ENCODE data around the gene PIP5KL1.
"Not testable (repeated sequence)": the region's sequence is repeated elsewhere in the genome, so short reads cannot be mapped to it uniquely, and the experiment has no call there.

Gene PIP5KL1

GRCh38 chr9:127885508-127886281 is 44.9 kb downstream of the PIP5KL1 start:
- DNase-seq, result no peak

DNA sequence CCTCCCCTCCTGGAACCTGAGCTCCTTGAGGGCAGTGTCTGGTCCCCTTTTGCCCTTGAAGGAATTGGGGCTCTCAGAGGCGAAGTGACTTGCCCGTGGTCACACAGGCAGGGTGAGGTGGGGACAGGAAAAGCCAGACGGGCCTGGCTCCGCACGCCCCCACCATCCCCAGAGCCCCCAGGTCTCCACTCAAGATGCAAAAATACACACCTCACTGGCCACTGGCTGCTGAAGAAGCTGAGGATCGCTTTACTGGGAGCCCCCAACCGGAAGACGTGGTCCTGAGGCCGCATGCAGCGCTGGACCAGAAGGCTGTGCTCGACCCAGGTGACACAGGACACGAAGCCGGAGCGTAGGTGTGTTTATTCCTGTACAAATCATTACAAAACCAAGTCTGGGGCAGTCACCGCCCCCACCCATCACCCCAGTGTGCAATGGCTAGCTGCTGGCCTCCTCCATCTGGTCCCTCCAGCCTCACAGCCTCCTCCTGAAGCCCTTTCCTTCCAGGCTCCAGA is 45.5 kb downstream of the PIP5KL1 start:
- no peak for DNase-seq

- DNase-seq, result no peak
Measured at GRCh38 chr9:127884427-127884911, 46.1 kb downstream of the PIP5KL1 start.

DNA sequence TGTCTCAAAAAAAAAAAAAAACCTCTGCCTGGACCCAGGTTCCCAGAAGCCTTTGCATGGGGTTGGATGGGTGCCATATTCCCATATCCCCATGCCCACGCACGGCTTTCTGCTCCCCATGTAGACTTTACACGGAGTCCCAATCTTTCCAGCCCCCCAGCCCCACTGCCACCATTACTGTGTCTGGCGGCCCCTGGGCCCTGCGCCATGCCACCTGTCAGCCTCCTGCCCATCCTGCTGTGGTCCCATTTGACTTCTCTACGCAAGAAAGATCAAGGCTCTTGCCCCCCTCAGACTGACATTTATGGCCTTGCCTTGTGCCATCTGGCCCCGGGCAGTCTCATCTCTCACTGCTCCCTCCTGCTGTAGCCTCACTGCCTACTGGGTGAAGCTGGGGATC is 46.6 kb downstream of the PIP5KL1 start:
- no peak for DNase-seq

DNA sequence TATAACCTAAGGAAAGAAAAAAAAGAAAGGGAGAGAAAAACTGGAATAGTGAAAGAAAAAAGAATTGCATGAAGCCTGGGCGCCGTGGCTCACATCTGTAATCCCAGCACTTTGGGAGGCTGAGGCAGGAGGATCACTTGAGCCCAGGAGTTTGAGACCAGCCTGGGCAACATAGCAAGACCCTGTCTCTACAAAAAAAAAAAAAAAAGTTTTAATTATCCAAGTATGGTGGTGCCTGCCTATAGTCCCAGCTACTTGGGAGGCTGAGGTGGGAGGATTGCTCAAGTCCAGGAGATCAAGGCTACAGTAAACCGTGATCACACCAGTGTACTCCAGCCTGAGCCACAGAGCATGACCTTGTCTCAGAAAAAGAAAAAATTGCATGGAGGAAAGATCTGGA is 48.9 kb downstream of the PIP5KL1 start:
- not testable (repeated sequence) for DNase-seq

- no peak for DNase-seq
Measured at GRCh38 chr9:127880143-127880542, 50.4 kb downstream of the PIP5KL1 start.

DNA sequence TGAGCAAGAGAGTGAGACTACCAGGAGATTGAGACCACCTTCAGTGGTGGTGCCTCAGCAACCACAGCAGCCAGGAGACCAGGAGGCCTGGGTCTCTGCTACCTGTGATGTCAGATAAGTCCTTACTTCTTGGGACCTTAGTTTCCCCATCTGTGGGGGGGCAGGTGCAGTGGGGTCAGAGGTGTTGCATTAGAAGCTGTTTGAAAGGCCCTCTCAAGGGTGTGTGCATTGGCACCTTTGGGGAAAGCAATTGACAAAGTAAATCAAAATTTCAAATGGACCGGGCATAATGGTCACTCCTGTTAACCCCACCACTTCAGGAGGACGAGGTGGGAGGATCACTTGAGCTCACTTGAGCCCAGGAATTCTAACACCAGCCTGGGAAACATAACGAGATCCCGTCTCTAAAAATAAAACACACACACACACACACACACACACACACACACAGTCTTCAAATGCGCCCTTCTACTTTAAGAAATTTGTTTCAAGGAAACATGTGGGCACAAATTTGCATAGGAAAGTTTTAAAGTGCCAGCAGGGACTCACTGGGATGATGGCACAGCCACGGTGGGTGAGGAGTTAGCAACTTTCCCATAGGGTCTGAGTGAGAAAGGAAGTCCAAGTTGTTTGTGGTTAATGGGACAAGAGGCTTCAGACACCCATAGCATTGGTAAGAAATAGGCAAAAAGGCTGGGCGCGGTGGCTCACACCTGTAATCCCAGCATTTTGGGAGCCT is 51.8 kb downstream of the PIP5KL1 start:
- no peak for DNase-seq

GRCh38 chr9:127878001-127878651 is 52.5 kb downstream of the PIP5KL1 start:
- DNase-seq, result no peak

GRCh38 chr9:127877566-127877998 is 53.0 kb downstream of the PIP5KL1 start, which contains the start of gene AK1:
Gene AK1, minus strand, starts transcription at chr9:127877675. Its CDS starts 3,058 bp downstream, at chr9:127874617.
- peak; percentile 87 for DNase-seq

DNA sequence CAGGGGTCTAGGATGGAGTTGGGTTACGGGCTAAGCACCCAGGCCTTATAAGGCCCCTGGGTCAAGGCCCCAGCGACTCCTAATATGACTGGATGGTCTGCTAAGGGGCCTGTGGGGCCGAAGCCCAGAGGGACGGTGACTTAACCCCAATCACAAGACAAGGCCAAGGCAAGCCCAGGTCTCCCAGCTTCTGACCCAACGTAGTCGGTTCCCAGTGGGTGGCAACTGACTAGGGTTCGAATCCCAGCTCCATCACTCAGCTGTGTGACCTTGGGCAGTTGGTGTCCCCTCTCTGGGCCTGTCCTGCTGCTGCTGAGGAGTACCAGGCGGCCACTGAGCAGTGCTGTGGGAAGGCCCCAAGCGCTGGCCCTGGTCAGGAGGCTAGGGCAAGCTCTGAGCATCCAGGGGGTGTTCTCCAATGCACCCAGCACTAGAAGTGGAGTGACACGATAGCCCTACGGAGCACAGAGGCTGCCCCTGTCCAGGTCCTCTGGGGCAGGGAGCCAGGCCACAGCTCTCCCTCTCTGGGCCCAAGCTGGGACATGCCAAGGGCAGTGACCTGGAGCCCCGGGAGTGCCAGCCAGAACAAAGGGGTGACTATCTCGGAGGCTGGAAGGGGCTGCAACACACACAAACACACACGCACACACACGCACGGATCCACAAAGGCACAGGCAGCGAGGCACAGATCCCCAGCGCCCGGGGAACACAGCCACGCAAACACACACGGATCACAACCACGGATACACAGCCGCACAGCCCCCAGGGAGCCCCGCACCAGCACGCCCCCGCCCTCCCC is 53.6 kb downstream of the PIP5KL1 start:
- DNase-seq, result no peak

- no peak for DNase-seq
Measured at GRCh38 chr9:127876026-127876763, 54.4 kb downstream of the PIP5KL1 start.

GRCh38 chr9:127875306-127875966 is 55.1 kb downstream of the PIP5KL1 start:
- DNase-seq, result peak; percentile 78

GRCh38 chr9:127874301-127875221 is 56.0 kb downstream of the PIP5KL1 start:
- DNase-seq, result no peak

DNA sequence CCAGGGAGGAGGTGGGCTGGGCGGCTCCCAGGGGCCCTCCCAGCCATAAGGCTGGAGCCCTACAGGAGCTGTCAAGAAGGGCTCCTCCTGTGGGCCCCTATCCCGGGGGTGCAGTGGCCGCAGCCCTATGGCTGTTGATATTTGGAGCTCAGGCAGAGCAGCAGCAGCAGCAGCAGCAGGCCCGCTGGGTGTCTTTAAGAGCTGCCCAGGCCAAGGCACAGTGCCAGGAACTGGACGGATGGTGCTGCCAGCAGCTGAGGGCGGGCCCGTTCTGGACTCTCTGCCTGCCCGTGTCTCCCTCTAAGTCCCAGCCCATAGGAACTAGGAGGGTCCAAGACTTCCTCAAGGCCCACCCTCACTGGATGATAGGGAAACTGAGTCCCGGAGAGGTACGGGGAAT is 56.7 kb downstream of the PIP5KL1 start:
- no peak for DNase-seq

DNA sequence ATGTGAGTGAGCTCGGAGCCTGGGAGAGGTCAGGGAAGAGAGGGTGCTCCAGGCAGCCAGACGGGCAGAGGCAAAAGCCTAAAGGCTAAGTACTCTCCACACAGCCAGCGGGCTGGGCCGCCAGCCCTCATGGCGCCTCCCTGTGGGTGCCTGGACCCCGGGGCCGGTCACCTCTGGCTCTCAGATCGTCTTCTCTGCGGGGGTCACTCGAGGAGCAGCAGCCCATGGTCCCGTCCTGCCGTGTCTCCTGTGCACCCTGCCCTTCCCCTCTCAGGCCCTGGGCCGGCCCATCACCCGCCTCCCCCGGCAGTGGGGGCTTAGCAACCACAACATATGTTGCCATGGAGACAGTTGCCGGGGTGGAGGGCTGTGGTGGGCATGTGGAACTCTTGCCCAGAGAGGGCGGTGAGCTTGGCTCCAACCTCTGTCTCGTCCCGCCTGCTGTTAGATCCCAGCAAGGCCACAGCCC is 57.3 kb downstream of the PIP5KL1 start:
- DNase-seq, result no peak

DNA sequence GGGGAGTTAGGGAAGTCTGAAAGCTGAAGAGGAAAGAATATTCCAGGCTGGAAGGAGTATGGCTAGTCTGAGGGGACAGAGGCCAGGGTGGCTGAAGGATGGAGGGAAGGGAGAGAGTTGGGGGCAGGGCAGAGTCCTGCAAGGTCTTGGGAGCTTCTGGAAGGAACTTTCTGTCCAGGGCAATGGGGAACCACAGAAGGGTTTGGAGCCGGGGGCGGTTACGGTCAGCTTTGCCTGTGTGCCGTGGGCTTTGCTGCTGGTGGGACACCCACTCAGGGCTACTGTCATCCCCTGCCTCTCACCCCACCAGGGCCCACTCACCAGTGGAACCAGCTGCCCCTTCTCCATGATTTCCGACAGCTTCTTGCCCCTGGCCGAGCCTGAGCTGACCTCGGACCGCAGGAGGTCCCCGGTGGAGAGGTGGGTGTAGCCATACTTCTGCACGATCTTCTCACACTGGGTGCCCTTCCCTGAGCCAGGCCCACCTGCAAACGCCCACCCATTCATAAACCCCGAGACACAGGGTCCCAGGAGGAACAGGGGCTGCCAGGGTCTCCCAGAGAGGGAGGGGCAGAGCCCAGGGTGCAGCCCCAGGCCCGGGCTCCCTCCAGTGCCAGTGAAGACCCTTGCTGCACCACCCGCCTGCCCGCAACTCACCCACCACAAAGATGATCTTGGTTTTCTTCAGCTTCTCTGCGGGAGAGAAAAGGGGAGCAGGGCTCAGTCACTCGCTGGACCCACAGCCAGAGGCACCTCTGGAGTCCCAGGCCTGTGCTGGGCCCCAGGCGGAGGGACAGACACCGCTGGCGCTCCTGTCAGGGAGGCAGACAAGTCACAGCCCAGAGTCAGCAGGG is 58.0 kb downstream of the PIP5KL1 start:
- DNase-seq, result no peak

DNA sequence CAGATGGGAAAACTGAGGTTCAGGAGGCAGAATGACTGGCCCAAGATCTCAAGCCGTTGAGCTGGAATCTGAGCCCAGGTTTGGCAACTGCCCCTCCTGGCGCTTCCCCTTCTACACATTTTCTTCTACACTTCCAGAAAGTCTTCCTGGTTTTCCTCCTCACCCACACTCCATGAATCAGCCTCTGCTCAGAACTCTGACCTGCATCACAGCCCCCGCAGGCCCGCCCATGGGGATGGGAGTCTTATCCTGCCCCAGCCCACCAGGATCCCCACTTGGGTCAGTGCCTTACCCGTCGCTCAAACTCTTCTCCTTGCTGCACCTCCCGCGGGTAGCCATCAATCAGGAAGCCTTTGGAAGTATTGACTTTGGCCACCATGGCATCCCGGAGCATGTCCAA is 59.0 kb downstream of the PIP5KL1 start:
- no peak for DNase-seq

DNA sequence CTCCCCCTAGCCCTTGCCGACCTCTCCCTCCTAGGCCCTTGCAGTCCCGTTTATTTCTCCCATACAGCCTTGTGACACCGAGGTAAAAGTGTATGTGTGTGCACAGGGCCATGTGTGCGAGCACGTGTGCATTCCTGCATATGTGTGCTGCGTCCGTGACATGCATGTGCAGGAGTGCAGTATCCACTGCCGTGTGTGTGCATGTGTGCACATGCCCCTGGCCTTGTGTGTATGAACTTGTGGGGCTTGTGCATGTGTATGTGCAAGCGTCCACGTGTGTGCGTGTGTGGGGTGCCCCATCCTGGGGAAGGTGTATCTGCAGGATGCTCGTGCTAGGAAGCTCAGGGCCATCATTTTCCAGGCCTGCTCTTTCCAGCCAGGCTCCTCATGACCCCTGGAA is 59.7 kb downstream of the PIP5KL1 start:
- DNase-seq, result no peak

Data from islet precursor cell (in vitro differentiated cells).